DND-41 (cell line): ENCODE measurements around the gene HSPA12B.

Experiments
- ATAC-seq: fragments of 200-7000 bp; cut with Tn5 transposase; 3 replicates; pipeline ENCODE4 v1.9.1; 2021; ENCODE audit warnings: low read depth; ENCODE audit not compliant: insufficient read depth
- DNase-seq: peaks from one replicate; pipeline ENCODE4 v3.0.0-alpha.2; 2020
- H2AFZ ChIP-seq: 2 replicates; pipeline ENCODE4 v1.6.0; 2012; ENCODE audit warnings: low read depth, low read length
- H3K27ac ChIP-seq: 2 replicates; pipeline ENCODE4 v1.5.1; 2012; ENCODE audit warnings: low read length, inconsistent platforms
- H3K27me3 ChIP-seq: fragments of 200-600 bp; sonication (generic); 2 replicates; pipeline ENCODE4 v1.6.0; 2012; ENCODE audit warnings: low read length, mild to moderate bottlenecking, inconsistent platforms; ENCODE audit not compliant: insufficient read depth, poor library complexity
- H3K36me3 ChIP-seq: 2 replicates; pipeline ENCODE4 v1.5.1; 2012; ENCODE audit warnings: low read length, inconsistent platforms; ENCODE audit not compliant: insufficient read depth
- H3K4me1 ChIP-seq: 2 replicates; pipeline ENCODE4 v1.5.1; 2012; ENCODE audit warnings: mild to moderate bottlenecking, low read length; ENCODE audit not compliant: insufficient read depth
- H3K4me2 ChIP-seq: 2 replicates; pipeline ENCODE4 v1.6.0; 2012; ENCODE audit warnings: mild to moderate bottlenecking, moderate library complexity, low read length, inconsistent platforms; ENCODE audit not compliant: insufficient read depth
- H3K4me3 ChIP-seq, 2 experiments: fragments of 200-600 bp in 1 of 2; shearing (Covaris generic) in 1 of 2; 2 replicates each; pipeline ENCODE4 v1.5.1; 2012 to 2016; ENCODE audit warnings: inconsistent platforms in 2 of 2, low read length in 2 of 2, mild to moderate bottlenecking in 2 of 2, low read depth in 1 of 2, moderate library complexity in 1 of 2
- H3K79me2 ChIP-seq: 2 replicates; pipeline ENCODE4 v1.6.0; 2012; ENCODE audit warnings: low read length, inconsistent platforms; ENCODE audit not compliant: insufficient read depth
- H3K9ac ChIP-seq: 2 replicates; pipeline ENCODE4 v1.6.0; 2012; ENCODE audit warnings: low read depth, mild to moderate bottlenecking, inconsistent platforms, low read length, moderate library complexity
- H3K9me3 ChIP-seq: 2 replicates; pipeline ENCODE4 v1.5.1; 2012; ENCODE audit warnings: low read length, moderate library complexity, mild to moderate bottlenecking, inconsistent platforms; ENCODE audit not compliant: insufficient read depth, severe bottlenecking
- H4K20me1 ChIP-seq: 2 replicates; pipeline ENCODE4 v1.6.0; 2012; ENCODE audit warnings: low read length; ENCODE audit not compliant: insufficient read depth
- EZH2 ChIP-seq: IDR thresholded peaks from 3 replicates; pipeline ENCODE4 v1.6.1; 2012; ENCODE audit warnings: borderline replicate concordance, low read depth, mild to moderate bottlenecking, moderate library complexity, low read length, inconsistent platforms; ENCODE audit not compliant: severe bottlenecking
- TF ChIP-seq, protein P1 (sequence below): IDR thresholded peaks from 2 replicates; pipeline ENCODE4 v1.5.1; 2012; ENCODE audit warnings: borderline replicate concordance, low read length, moderate library complexity, mild to moderate bottlenecking; ENCODE audit not compliant: poor library complexity, severe bottlenecking; ENCODE audit errors: extremely low read depth

HSPA12B gene

DNA sequence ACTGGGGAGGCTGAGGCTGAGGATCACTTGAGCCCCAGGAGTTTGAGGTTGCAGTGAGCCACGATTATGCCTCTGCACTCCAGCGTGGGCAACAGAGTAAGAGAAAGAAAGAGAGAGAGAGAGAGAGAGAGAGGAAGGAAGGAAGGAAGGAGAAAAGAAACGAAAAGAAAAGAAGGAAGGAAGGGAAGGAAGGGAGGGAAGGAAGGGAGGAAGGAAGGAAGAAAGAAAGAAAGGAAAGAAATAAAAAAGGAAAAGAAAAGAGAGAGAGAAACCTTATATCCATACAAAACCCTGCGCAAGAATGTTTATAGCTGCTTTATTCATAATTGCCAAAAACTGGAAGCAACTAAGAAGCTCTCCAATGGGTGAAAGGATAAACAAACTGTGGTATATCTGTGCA, 8.1 kb upstream of the HSPA12B start:
- H3K27me3 ChIP-seq, result peaks cover 11% of the 10 kb centered on the region
- H3K36me3 ChIP-seq, result no peaks in the 10 kb centered on the region
- DNase-seq (no peak), ATAC-seq (no peak)
- no peak overlapping the region for H2AFZ ChIP-seq
- no peaks in the 10 kb centered on the region for H3K9me3 ChIP-seq
- no peak for TF ChIP-seq EZH2
- H3K4me1 ChIP-seq, result no peaks in the 10 kb centered on the region
- no peak overlapping the region for H3K9ac ChIP-seq
- H3K4me2 ChIP-seq, result no peak overlapping the region
- H3K79me2 ChIP-seq, result no peaks in the 10 kb centered on the region
- H3K27ac ChIP-seq, result no peak overlapping the region
- no peak overlapping the region for H3K4me3 ChIP-seq
- H4K20me1 ChIP-seq, result no peaks in the 10 kb centered on the region

DNA sequence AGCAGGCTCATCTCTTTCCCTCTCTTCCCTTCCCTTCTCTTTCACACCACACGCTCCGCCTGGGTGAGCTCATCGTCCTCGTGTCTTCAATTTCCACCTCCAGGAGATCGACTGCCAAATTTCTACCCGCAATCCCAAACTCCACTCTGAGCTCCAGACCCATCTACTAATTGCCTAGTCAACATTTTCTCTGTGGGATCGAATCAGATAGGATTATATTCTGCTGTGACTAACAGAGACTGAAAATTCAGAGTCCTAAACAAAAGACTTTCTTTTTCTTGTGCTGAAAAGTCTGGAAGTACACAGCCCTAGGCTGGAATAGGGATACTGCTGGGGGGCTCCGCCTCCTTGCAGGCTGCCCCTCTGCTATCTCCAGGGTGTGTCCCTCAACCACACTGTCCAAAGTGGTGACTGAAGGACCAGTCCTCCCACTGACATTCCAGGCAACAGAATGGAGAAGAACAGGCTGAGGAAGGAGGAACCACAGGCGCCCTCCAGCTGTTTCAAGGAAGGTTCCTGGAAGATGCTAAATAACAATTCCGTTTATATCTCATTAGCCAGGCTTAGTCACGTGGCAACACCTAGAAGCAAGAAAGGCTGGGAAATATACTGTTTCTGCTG, 5.0 kb upstream of the HSPA12B start:
- no peaks in the 10 kb centered on the region for H3K36me3 ChIP-seq
- no peaks in the 10 kb centered on the region for H3K79me2 ChIP-seq
- H3K4me2 ChIP-seq, result no peak overlapping the region
- no peak overlapping the region for H3K4me3 ChIP-seq
- ATAC-seq (no peak), DNase-seq (no peak)
- peaks cover 23% of the 10 kb centered on the region for H3K27me3 ChIP-seq
- no peaks in the 10 kb centered on the region for H3K4me1 ChIP-seq
- no peaks in the 10 kb centered on the region for H4K20me1 ChIP-seq
- no peak overlapping the region for H3K27ac ChIP-seq
- H2AFZ ChIP-seq, result no peak overlapping the region
- no peak overlapping the region for H3K9ac ChIP-seq
- TF ChIP-seq, protein P1, sequence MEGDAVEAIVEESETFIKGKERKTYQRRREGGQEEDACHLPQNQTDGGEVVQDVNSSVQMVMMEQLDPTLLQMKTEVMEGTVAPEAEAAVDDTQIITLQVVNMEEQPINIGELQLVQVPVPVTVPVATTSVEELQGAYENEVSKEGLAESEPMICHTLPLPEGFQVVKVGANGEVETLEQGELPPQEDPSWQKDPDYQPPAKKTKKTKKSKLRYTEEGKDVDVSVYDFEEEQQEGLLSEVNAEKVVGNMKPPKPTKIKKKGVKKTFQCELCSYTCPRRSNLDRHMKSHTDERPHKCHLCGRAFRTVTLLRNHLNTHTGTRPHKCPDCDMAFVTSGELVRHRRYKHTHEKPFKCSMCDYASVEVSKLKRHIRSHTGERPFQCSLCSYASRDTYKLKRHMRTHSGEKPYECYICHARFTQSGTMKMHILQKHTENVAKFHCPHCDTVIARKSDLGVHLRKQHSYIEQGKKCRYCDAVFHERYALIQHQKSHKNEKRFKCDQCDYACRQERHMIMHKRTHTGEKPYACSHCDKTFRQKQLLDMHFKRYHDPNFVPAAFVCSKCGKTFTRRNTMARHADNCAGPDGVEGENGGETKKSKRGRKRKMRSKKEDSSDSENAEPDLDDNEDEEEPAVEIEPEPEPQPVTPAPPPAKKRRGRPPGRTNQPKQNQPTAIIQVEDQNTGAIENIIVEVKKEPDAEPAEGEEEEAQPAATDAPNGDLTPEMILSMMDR, result no peak
- no peak for TF ChIP-seq EZH2
- no peaks in the 10 kb centered on the region for H3K9me3 ChIP-seq

DNA sequence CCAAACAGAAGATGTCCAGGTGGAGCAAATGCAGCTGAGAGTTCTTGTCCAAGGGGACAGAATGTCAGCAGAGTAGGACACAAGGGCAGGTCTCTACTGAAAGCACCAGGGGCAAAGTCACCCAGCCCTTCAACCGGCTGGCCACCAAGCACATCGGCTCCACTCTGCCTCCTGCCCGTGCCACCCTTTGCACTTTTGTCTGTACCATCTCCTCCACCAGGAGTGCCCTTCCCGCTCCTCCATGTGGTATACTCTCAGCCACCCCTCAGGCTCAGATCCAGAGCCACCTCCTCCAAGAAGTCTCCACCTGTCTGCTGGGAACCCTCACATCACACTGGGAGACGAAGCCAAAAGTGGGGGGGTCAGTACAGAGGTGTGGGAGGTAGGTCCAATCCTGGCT, 4.1 kb upstream of the HSPA12B start:
- no peaks in the 10 kb centered on the region for H3K79me2 ChIP-seq
- H3K27ac ChIP-seq, result no peak overlapping the region
- H3K27me3 ChIP-seq, result peaks cover 23% of the 10 kb centered on the region
- no peak for DNase-seq
- H3K9me3 ChIP-seq, result no peaks in the 10 kb centered on the region
- TF ChIP-seq, protein P1, result no peak
- TF ChIP-seq EZH2, result no peak
- H3K9ac ChIP-seq, result no peak overlapping the region
- ATAC-seq, result no peak
- H4K20me1 ChIP-seq, result no peaks in the 10 kb centered on the region
- no peak overlapping the region for H3K4me2 ChIP-seq
- no peak overlapping the region for H2AFZ ChIP-seq
- H3K36me3 ChIP-seq, result no peaks in the 10 kb centered on the region
- H3K4me3 ChIP-seq, result no peak overlapping the region
- no peaks in the 10 kb centered on the region for H3K4me1 ChIP-seq

DNA sequence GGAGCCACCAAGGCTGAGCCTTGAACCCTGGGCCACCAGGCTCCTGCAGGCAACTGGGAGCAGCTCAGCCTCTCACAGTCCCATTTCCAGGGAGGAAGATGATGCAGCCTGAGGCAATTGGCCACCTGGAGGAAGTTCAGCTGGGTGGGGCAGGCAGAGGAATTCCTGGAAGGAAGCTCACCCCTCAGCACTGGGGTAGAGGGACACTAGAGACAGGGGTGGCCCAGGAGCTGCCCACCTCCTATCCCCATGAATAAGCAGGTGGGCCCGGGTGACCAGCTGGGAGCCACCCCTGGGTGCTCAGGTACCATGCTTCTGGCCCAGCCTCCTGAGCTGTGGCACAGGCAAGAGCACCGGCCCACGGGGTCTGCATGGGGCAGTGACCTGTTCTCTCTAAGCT, 3.6 kb upstream of the HSPA12B start:
- Histone ChIP-seq H3K9ac (no peak overlapping the region), H3K36me3 (no peaks in the 10 kb centered on the region), H3K4me1 (no peaks in the 10 kb centered on the region), H3K79me2 (no peaks in the 10 kb centered on the region), H4K20me1 (no peaks in the 10 kb centered on the region), H3K27ac (no peak overlapping the region), H3K4me3 (no peak overlapping the region), H3K9me3 (no peaks in the 10 kb centered on the region), H2AFZ (no peak overlapping the region), H3K27me3 (peaks cover 23% of the 10 kb centered on the region), H3K4me2 (no peak overlapping the region)
- DNase-seq, result no peak
- TF ChIP-seq, protein P1, result no peak
- no peak for TF ChIP-seq EZH2
- ATAC-seq, result no peak
